HEK293 (cell line): ENCODE results near the gene TOM1L2.

ENCODE experiments used
- MEIS1 ChIP-seq: sonication (generic); formaldehyde crosslinking; IDR thresholded peaks from 2 replicates; pipeline ENCODE4 v1.8.1; 2022; ENCODE audit warnings: missing genetic modification reagents, mild to moderate bottlenecking, borderline replicate concordance
- TCF7L2 ChIP-seq: IDR thresholded peaks from 2 replicates; pipeline ENCODE4 v1.6.1; 2011; ENCODE audit warnings: low read depth, mild to moderate bottlenecking, inconsistent platforms, low read length, moderate library complexity, borderline replicate concordance
- TRIM28 ChIP-seq: IDR thresholded peaks from 2 replicates; pipeline ENCODE4 v1.6.1; 2011; ENCODE audit warnings: low read length, control low read depth, borderline replicate concordance
- ZBTB1 ChIP-seq: fragments of 450-650 bp; formaldehyde crosslinking; IDR thresholded peaks from 2 replicates; pipeline ENCODE4 v1.5.1; 2016; ENCODE audit warnings: missing biosample characterization, missing genetic modification characterization
- ZEB2 ChIP-seq: fragments of 450-650 bp; formaldehyde crosslinking; IDR thresholded peaks from 2 replicates; pipeline ENCODE4 v1.5.1; 2016; ENCODE audit warnings: missing biosample characterization, missing genetic modification characterization
- ZFP41 ChIP-seq: fragments of 450-650 bp; formaldehyde crosslinking; IDR thresholded peaks from 2 replicates; pipeline ENCODE4 v1.5.1; 2016; ENCODE audit warnings: missing biosample characterization, missing genetic modification characterization, borderline replicate concordance
- ZNF23 ChIP-seq: fragments of 450-650 bp; formaldehyde crosslinking; IDR thresholded peaks from 2 replicates; pipeline ENCODE4 v1.5.1; 2016; ENCODE audit warnings: missing biosample characterization, missing genetic modification characterization, borderline replicate concordance
- ZNF548 ChIP-seq: fragments of 450-650 bp; formaldehyde crosslinking; IDR thresholded peaks from 2 replicates; pipeline ENCODE4 v1.5.1; 2016; ENCODE audit warnings: missing biosample characterization, missing genetic modification characterization
- ZNF626 ChIP-seq: fragments of 450-650 bp; sonication (Bioruptor Pico); formaldehyde crosslinking; IDR thresholded peaks from 2 replicates; pipeline ENCODE4 v1.5.1; 2018; ENCODE audit warnings: missing biosample characterization, missing genetic modification characterization, inconsistent platforms
- ZNF792 ChIP-seq: fragments of 450-650 bp; formaldehyde crosslinking; IDR thresholded peaks from 2 replicates; pipeline ENCODE4 v1.5.1; 2016; ENCODE audit warnings: missing biosample characterization, missing genetic modification characterization
- TF ChIP-seq, protein P1 (sequence below): fragments of 450-650 bp; formaldehyde crosslinking; IDR thresholded peaks from 2 replicates; pipeline ENCODE4 v1.5.1; 2016; ENCODE audit warnings: missing biosample characterization, missing genetic modification characterization
- TF ChIP-seq, protein P2 (sequence below): fragments of 450-650 bp; formaldehyde crosslinking; IDR thresholded peaks from 2 replicates; pipeline ENCODE4 v1.5.1; 2016; ENCODE audit warnings: missing biosample characterization, missing genetic modification characterization
- TF ChIP-seq, protein P3 (sequence below): fragments of 450-650 bp; formaldehyde crosslinking; IDR thresholded peaks from 2 replicates; pipeline ENCODE4 v1.5.1; 2016; ENCODE audit warnings: missing biosample characterization, missing genetic modification characterization
- TF ChIP-seq, protein P4 (sequence below): fragments of 450-650 bp; IDR thresholded peaks from 2 replicates; pipeline ENCODE4 v1.5.1; 2018; ENCODE audit warnings: missing biosample characterization, mild to moderate bottlenecking, missing genetic modification characterization

DNA sequence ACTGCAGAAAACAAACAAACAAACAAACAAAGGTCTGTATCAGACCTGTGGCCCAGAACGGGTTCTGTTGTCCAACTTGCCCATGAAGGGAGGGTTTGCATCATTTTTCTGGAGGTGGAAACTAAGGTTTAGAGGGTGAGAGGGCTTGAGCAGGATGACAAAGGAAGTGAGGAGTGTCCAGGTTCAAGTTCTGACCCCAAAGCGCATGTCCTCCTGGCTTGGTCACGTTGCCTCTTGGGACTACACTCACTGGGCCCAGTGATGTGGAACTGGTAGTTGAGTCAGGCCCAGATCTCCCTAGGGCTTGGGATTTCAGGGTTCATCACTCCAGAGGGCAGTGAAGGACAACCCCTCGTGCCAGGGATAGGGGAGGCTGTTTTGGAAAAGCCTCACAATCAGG is 137.2 kb downstream of the TOM1L2 start:
- TF ChIP-seq, protein P1, sequence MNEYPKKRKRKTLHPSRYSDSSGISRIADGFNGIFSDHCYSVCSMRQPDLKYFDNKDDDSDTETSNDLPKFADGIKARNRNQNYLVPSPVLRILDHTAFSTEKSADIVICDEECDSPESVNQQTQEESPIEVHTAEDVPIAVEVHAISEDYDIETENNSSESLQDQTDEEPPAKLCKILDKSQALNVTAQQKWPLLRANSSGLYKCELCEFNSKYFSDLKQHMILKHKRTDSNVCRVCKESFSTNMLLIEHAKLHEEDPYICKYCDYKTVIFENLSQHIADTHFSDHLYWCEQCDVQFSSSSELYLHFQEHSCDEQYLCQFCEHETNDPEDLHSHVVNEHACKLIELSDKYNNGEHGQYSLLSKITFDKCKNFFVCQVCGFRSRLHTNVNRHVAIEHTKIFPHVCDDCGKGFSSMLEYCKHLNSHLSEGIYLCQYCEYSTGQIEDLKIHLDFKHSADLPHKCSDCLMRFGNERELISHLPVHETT (tag by site-specific recombination), result no peak
- TF ChIP-seq, protein P2, sequence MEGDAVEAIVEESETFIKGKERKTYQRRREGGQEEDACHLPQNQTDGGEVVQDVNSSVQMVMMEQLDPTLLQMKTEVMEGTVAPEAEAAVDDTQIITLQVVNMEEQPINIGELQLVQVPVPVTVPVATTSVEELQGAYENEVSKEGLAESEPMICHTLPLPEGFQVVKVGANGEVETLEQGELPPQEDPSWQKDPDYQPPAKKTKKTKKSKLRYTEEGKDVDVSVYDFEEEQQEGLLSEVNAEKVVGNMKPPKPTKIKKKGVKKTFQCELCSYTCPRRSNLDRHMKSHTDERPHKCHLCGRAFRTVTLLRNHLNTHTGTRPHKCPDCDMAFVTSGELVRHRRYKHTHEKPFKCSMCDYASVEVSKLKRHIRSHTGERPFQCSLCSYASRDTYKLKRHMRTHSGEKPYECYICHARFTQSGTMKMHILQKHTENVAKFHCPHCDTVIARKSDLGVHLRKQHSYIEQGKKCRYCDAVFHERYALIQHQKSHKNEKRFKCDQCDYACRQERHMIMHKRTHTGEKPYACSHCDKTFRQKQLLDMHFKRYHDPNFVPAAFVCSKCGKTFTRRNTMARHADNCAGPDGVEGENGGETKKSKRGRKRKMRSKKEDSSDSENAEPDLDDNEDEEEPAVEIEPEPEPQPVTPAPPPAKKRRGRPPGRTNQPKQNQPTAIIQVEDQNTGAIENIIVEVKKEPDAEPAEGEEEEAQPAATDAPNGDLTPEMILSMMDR (tag by site-specific recombination), result no peak
- TF ChIP-seq, protein P3, sequence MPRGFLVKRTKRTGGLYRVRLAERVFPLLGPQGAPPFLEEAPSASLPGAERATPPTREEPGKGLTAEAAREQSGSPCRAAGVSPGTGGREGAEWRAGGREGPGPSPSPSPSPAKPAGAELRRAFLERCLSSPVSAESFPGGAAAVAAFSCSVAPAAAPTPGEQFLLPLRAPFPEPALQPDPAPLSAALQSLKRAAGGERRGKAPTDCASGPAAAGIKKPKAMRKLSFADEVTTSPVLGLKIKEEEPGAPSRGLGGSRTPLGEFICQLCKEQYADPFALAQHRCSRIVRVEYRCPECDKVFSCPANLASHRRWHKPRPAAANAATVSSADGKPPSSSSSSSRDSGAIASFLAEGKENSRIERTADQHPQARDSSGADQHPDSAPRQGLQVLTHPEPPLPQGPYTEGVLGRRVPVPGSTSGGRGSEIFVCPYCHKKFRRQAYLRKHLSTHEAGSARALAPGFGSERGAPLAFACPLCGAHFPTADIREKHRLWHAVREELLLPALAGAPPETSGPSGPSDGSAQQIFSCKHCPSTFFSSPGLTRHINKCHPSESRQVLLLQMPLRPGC (tag by site-specific recombination), result no peak
- TF ChIP-seq, protein P4, sequence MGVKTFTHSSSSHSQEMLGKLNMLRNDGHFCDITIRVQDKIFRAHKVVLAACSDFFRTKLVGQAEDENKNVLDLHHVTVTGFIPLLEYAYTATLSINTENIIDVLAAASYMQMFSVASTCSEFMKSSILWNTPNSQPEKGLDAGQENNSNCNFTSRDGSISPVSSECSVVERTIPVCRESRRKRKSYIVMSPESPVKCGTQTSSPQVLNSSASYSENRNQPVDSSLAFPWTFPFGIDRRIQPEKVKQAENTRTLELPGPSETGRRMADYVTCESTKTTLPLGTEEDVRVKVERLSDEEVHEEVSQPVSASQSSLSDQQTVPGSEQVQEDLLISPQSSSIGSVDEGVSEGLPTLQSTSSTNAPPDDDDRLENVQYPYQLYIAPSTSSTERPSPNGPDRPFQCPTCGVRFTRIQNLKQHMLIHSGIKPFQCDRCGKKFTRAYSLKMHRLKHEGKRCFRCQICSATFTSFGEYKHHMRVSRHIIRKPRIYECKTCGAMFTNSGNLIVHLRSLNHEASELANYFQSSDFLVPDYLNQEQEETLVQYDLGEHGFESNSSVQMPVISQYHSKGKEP, result no peak
- no peak for TF ChIP-seq ZFP41 (tag by site-specific recombination)
- TF ChIP-seq TRIM28, result no peak
- no peak for TF ChIP-seq TCF7L2
- TF ChIP-seq ZNF792 (tag by site-specific recombination), result no peak
- TF ChIP-seq MEIS1 (CRISPR knock-in tag), result no peak
- no peak for TF ChIP-seq ZNF626 (tag by site-specific recombination)
- TF ChIP-seq ZNF23 (tag by site-specific recombination), result no peak
- no peak for TF ChIP-seq ZNF548 (tag by site-specific recombination)
- TF ChIP-seq ZEB2 (tag by site-specific recombination), result no peak
- TF ChIP-seq ZBTB1 (tag by site-specific recombination), result no peak
